ENCODE data around the gene SH3BP2. TPM values are rescaled to one million over a fixed set of nuclear protein-coding genes. Genes with fewer than 3 reads are reported as not detected.

The SH3BP2 gene
- total and polyA plus RNA-seq, 10 of the 15 experiments (the other 5 are each of a cell fraction or from before 2014, with no cell fraction given) = 1.1 to 61.8 (median 23.9) TPM

DNA sequence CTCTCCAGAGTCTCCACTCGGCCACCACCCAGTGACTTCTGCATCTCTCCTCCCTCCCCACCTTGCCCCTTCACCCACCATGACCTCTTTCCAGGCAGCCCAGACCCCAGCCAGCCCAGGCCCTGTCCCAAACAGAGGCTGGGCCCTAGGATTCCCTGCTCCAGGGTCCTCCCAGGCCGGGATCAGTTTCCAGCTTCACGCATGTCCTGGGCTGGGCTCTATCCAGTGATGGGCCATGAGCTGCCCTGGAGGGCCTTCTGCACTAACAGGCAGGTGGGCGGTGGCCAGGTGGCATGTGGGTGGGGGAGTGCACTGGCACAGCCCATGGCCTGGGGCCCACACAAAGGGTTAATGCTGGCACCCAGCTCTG, 30.4 kb downstream of the SH3BP2 start:
- peaks cover 15% of the 10 kb centered on the region for H3K79me2 ChIP-seq (ENCODE audit: control insufficient read depth, insufficient read depth, low read length)
- CTCF ChIA-PET = no interaction called here
- TF ChIP-seq NFXL1 (IDR thresholded peaks at IDR 0.05; ENCODE audit: borderline replicate concordance) = no peak
- TF ChIP-seq BHLHE40 (IDR thresholded peaks at IDR 0.05; ENCODE audit: borderline replicate concordance in 1 of 2, low read depth in 2 of 2, low read length in 1 of 2) = no peak
- no peak for TF ChIP-seq HDAC6 (IDR thresholded peaks at IDR 0.05; ENCODE audit: unreplicated experiment)
- TF ChIP-seq SUZ12 (IDR thresholded peaks at IDR 0.05; ENCODE audit: unreplicated experiment) = no peak
- TF ChIP-seq, protein P1, sequence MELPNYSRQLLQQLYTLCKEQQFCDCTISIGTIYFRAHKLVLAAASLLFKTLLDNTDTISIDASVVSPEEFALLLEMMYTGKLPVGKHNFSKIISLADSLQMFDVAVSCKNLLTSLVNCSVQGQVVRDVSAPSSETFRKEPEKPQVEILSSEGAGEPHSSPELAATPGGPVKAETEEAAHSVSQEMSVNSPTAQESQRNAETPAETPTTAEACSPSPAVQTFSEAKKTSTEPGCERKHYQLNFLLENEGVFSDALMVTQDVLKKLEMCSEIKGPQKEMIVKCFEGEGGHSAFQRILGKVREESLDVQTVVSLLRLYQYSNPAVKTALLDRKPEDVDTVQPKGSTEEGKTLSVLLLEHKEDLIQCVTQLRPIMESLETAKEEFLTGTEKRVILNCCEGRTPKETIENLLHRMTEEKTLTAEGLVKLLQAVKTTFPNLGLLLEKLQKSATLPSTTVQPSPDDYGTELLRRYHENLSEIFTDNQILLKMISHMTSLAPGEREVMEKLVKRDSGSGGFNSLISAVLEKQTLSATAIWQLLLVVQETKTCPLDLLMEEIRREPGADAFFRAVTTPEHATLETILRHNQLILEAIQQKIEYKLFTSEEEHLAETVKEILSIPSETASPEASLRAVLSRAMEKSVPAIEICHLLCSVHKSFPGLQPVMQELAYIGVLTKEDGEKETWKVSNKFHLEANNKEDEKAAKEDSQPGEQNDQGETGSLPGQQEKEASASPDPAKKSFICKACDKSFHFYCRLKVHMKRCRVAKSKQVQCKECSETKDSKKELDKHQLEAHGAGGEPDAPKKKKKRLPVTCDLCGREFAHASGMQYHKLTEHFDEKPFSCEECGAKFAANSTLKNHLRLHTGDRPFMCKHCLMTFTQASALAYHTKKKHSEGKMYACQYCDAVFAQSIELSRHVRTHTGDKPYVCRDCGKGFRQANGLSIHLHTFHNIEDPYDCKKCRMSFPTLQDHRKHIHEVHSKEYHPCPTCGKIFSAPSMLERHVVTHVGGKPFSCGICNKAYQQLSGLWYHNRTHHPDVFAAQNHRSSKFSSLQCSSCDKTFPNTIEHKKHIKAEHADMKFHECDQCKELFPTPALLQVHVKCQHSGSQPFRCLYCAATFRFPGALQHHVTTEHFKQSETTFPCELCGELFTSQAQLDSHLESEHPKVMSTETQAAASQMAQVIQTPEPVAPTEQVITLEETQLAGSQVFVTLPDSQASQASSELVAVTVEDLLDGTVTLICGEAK (IDR thresholded peaks at IDR 0.05; ENCODE audit: borderline replicate concordance) = no peak
- no peak for TF ChIP-seq MYC (IDR thresholded peaks at IDR 0.05; ENCODE audit: insufficient read depth, insufficient read length, insufficient replicate concordance, low read length, severe bottlenecking)
- TF ChIP-seq ATF7 (IDR thresholded peaks at IDR 0.05; ENCODE audit: low read depth) = no peak
- POLR2A ChIA-PET = no interaction called here
- 0 out of 2 replicates have a peak, but pooled peaks cover 3% of the 10 kb centered on the region for H3K4me1 ChIP-seq (ENCODE audit: control insufficient read depth, insufficient read depth, low read length)
- H4K20me1 ChIP-seq (ENCODE audit: control insufficient read depth, insufficient read depth) = peaks cover 6% of the 10 kb centered on the region; the same call in 1 of the 2 replicates
- DNase-seq (ENCODE audit: low read depth, low spot score) (no peak), ATAC-seq (no peak), FAIRE-seq (no peak)
- H3K9me3 ChIP-seq (replicated peaks; ENCODE audit: control insufficient read depth, insufficient read depth, low read length) = no peaks in the 10 kb centered on the region
- no peak overlapping the region for H3K27ac ChIP-seq (ENCODE audit: control insufficient read depth, insufficient read depth)
- RAD21 ChIA-PET (ENCODE audit: unreplicated experiment) = no interaction called here
- H3K27me3 ChIP-seq (replicated peaks in 1 of 2; ENCODE audit: control insufficient read depth in 2 of 2, insufficient read depth in 2 of 2, low read length in 1 of 2) = no peaks in the 10 kb centered on the region
- in situ Hi-C loops (cut with MboI) = no loop called here
- peaks cover 0 to 46% of the 10 kb centered on the region in 2 experiments; a peak in 3 of 4 replicates for H3K36me3 ChIP-seq (ENCODE audit: control insufficient read depth in 2 of 2, insufficient read depth in 2 of 2, low read length in 1 of 2)
- no peak overlapping the region for H3K4me2 ChIP-seq (ENCODE audit: control insufficient read depth, insufficient read depth)
- no TSS peak for BruUV-seq (replicated peaks)
- SMC1A ChIA-PET (ENCODE audit: uncharacterized antibody, unreplicated experiment) = no interaction called here
- H3K9ac ChIP-seq (ENCODE audit: control insufficient read depth, insufficient read depth, low read length) = no peak overlapping the region
- H3K4me3 ChIP-seq = no peak overlapping the region
- intact Hi-C loops (cut with micrococcal nuclease; ENCODE audit: unreplicated experiment) = no loop called here
- no peak overlapping the region for H2AFZ ChIP-seq (ENCODE audit: control insufficient read depth, low read depth, low read length)
- WGBS (ENCODE audit: insufficient coverage, insufficient replicate concordance, low lambda C conversion rate, missing lambda C conversion rate) = 91% methylated on average over 4 of the region's 4 CpGs
